Measurements from ENCODE around the gene BMF. TPM values are rescaled to one million over a fixed set of nuclear protein-coding genes. Genes with fewer than 3 reads are reported as not detected.

BMF gene
- total RNA-seq, 3 donors from 2014 or later, result 12.6 to 32.1 (median 28.7) TPM

DNA sequence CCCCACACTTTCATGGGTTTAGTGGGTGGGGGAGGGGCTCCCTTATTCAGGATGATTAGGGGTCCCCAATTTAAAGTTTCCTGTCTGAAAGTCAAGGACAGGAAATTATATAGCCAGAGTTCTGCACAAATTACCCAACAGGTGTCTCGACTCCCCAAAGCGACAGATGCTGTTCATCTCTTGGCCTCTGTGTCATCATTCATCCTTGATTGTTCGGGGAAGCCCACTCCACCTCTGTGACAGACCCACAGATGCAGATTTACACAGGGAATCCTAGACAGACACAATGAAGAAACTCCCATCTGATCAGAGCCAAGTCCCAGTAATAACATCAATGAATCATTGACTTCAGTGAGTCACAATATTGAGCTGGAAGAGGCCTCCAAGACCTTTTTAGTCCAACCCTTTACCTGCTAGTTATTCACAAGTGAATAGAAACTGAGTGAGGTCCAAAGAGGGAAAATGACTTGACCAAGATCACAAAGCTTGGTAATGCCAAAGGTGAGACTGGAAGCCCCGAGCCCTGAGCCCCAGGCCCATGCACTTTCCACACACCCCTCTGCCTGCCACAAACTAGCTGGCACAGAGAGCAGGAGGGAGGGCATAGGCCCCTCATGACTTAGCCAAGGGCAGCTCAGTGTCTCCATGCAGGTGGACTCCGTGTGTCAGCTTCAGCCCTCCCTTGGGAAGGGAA lies 61.8 kb downstream of the BMF start:
- no peak for DNase-seq
- TF ChIP-seq, protein P1, sequence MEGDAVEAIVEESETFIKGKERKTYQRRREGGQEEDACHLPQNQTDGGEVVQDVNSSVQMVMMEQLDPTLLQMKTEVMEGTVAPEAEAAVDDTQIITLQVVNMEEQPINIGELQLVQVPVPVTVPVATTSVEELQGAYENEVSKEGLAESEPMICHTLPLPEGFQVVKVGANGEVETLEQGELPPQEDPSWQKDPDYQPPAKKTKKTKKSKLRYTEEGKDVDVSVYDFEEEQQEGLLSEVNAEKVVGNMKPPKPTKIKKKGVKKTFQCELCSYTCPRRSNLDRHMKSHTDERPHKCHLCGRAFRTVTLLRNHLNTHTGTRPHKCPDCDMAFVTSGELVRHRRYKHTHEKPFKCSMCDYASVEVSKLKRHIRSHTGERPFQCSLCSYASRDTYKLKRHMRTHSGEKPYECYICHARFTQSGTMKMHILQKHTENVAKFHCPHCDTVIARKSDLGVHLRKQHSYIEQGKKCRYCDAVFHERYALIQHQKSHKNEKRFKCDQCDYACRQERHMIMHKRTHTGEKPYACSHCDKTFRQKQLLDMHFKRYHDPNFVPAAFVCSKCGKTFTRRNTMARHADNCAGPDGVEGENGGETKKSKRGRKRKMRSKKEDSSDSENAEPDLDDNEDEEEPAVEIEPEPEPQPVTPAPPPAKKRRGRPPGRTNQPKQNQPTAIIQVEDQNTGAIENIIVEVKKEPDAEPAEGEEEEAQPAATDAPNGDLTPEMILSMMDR (IDR thresholded peaks at IDR 0.05), result no peak
- peak; percentile 53 for ATAC-seq
- no peak overlapping the region for H3K4me3 ChIP-seq
- peaks cover 40% of the 10 kb centered on the region for H3K4me1 ChIP-seq (ENCODE audit: low read depth)
- H3K9me3 ChIP-seq, result no peaks in the 10 kb centered on the region
- intact Hi-C loops (cut with DNase I, micrococcal nuclease), result loop anchor here in 1 of 2 donors (5.0 to 10.0 kb wide), 2 partner anchors 58 to 170 kb away; partner anchors contain the start of gene BMF
- H3K36me3 ChIP-seq (ENCODE audit: low read depth), result no peaks in the 10 kb centered on the region

DNA sequence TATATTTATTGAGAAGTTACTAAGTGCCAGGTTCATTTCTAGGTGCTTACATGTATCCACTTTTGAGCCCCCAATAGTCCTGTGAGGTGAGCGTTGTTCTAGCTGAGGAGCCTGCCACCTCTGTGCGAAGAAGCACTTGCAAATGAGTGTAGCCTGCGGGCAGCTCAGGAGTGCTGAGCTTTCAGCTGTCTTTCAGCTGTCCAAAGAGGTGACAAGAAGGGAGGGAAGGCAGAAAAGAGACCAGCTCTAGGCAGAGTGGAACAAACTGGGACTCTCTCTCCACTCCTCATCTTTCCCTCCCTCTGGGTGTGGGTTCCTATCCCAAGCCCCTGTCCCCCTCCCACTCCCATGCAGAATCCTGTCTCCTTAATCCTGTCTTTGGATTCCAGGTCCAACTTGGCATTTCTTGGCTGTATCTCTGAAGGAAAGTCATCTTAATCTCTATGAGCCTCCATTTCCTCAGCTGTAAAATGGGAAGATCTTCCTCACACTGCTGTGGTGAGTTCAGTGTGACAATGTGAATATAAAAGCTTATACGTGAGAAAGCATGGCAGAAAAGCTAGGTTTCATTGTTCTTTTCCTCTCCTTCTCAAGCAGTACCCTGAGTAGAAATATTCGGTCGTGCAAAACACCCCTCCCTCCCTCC lies 63.0 kb downstream of the BMF start:
- H3K4me1 ChIP-seq (ENCODE audit: low read depth), result peaks cover 33% of the 10 kb centered on the region
- no peak overlapping the region for H3K4me3 ChIP-seq
- ATAC-seq (no peak), DNase-seq (peak in 1 of 3 donors; percentile 35)
- H3K9me3 ChIP-seq, result no peaks in the 10 kb centered on the region
- intact Hi-C loops (cut with DNase I, micrococcal nuclease), result loop anchor here in 1 of 2 donors (5.0 to 10.0 kb wide), 2 partner anchors 59 to 172 kb away; partner anchors contain the start of gene BMF
- TF ChIP-seq, protein P1 (IDR thresholded peaks at IDR 0.05), result no peak
- no peaks in the 10 kb centered on the region for H3K36me3 ChIP-seq (ENCODE audit: low read depth)

- Histone ChIP-seq H3K4me1 (ENCODE audit: low read depth) (peaks cover 38% of the 10 kb centered on the region), H3K4me3 (no peak overlapping the region)
- intact Hi-C loops (cut with DNase I, micrococcal nuclease), result loop anchor here (5.0 to 10.0 kb wide), 3 partner anchors 60 to 227 kb away; partner anchors contain the start of gene BMF (in 1 of the 2)
Observed at GRCh38 chr15:40044717-40045571, 63.7 kb downstream of the BMF start.

DNA sequence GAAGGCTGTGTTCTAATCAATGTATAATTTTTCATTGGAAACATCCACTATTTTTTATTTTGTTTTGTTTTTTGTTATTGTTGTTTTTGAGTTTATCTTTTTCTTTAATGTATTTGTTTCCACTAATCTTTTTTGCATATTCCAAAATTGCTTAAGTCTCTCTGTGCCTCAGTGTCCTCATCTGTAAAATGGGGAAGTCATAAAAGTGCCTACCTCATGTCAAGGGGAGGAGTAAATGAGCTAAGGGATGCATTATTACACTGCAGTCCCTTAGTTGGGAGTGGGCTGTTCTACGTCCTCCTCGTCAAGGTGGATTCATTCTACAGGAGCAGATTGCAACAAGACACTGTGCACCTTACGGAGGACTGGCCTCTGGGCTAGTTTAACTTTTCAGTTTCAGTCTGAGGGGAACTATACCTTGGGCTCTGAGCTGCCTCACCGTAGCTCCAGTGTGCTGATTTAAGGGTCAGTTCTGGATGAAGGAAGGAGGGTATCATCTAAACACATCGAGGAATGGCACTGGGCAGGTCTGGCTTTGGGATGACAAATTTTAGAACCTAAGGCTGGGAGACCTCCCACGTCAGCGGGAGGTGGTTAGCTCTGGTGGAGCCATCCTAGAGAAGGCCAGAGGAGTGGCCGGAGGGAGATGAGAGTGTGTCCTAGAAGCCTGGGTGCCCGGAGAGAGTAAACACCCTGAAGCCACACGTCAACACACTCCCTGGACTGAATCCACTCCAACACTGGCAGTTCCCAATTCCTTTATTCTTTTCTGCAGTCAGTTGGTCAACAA lies 64.6 kb downstream of the BMF start:
- Histone ChIP-seq H3K36me3 (ENCODE audit: low read depth) (no peaks in the 10 kb centered on the region), H3K9me3 (no peaks in the 10 kb centered on the region), H3K4me3 (no peak overlapping the region), H3K4me1 (ENCODE audit: low read depth) (peaks cover 40% of the 10 kb centered on the region)
- TF ChIP-seq, protein P1 (IDR thresholded peaks at IDR 0.05), result no peak
- intact Hi-C loops (cut with DNase I, micrococcal nuclease), result loop anchor here (5.0 to 10.0 kb wide), 2 partner anchors 61 to 228 kb away; partner anchors contain the start of gene BMF (in 1 of the 2)
- DNase-seq (no peak), ATAC-seq (no peak)

More at GRCh38 chr15:40044717-40045571, 63.7 kb downstream of the BMF start:
- DNase-seq, result peak; percentile 93 to 96 (median 95)
- Histone ChIP-seq H3K9me3 (no peaks in the 10 kb centered on the region), H3K36me3 (ENCODE audit: low read depth) (no peaks in the 10 kb centered on the region)
- TF ChIP-seq, protein P1 (IDR thresholded peaks at IDR 0.05), result peak; percentile 89
- ATAC-seq, result peak; percentile 90

Measured in mucosa of descending colon (tissue), 3 donors.